Activated CD8-positive, alpha-beta memory T cell treated with anti-CD3 and anti-CD28 coated beads for 24 hours (primary cell): ENCODE results near the gene MRGPRD.

ENCODE experiments used
- DNase-seq: peaks from one replicate; pipeline ENCODE4 v3.0.0-alpha.2; 2020

The MRGPRD gene

DNA sequence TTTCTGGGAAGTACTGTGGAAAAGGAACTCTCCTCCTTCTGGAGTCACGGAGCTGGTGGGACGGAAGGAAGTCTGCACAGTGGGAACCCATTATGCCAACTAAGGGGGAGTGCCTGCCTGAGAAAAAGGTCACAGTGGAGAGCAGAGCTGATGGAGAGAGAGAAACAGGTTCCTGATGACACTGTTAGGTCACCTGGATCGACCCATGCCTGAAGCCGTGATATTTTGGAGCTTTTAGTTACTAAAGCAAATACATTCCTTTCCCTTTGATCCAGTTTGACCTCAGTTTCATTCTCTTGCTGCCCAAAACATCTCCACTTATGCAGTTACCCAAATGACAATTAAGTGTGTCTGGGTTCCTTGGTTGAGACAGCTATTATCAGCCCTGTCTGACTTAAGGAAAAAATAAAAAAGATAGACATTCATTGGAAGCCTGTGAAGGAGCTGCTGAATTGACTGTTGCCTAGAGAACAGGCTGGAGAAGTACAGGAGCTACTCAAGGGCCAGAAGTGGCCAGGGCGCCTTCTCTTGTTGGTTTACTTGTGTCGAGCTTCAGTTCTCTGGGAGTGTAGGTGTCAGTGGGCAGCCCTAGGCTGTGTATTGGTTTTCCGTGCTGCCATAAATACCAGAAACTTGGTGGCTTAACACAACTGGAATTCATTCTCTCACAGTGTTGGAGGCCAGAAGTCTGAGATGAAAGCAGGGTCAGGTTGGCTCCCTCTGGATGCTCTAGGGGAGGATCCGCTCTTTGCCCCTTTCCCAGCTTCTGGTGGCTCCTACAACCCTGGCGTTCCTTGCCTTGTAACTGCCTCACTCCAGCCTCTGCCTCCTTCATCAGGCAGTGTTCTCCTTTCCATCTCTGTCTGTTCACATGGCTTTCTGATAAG is 13.6 kb downstream of the MRGPRD start:
- DNase-seq = no peak

DNA sequence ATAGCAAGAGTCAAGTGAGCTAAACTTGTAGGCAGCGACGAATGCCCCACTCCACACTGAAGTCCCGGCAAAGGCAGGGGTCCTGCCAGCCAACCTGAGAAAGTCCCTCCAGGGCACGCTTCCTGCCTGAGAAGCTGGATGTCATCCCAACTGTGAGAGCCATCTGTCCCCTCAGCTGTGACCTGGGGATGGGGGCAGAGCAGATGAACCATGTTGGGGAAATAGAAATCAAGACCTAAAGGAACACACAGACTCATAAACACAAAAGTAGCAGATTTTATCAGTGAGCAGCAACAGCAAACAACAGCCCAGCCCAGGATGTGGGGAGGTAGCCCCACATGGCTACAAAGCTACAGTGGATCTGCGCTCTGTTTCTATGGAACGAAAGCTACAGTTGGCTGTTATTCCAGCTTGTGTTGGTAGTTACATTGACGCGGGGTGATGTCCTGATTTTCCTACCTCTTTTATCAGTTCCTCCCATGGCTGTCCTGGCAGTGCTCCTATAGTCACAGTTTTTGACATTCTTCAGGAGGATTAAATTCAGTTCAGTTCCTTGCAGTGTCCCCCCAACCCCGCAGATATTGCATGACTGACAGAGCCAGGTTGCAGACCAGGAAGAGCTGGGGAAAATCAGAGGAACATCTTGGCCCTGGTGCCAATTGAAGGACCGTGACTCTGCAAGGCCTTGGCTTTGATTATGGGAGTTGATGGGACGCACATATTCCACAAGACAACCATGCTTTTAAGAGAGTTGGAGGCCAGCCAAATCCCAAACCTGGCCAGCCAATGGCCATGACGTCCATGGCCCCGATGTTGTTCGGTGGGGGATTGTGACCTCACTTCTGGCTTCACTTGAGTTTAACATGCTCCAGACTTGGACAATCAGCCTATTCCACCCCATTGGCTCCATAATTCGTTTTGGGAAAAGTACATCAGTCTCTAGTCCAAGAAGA is 14.6 kb downstream of the MRGPRD start:
- DNase-seq = peak; percentile 30

DNA sequence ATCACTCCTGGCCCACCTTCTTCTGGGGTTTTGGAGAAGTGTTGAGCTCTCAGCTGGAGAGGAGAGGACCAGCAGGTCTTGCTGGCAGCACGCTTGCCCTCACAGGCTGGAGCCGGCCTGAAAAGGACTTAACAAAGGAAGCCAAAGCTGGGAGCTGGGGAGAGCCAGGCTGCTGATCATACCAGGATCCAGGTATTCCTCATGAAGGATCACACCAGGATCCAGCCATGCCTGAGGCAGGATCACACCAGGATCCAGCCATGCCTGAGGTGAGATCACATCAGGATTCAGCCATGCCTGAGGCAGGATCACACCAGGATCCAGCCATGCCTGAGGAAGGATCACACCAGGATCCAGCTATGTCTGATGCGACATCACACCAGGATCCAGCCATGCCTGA is 17.0 kb downstream of the MRGPRD start:
- DNase-seq = no peak

DNA sequence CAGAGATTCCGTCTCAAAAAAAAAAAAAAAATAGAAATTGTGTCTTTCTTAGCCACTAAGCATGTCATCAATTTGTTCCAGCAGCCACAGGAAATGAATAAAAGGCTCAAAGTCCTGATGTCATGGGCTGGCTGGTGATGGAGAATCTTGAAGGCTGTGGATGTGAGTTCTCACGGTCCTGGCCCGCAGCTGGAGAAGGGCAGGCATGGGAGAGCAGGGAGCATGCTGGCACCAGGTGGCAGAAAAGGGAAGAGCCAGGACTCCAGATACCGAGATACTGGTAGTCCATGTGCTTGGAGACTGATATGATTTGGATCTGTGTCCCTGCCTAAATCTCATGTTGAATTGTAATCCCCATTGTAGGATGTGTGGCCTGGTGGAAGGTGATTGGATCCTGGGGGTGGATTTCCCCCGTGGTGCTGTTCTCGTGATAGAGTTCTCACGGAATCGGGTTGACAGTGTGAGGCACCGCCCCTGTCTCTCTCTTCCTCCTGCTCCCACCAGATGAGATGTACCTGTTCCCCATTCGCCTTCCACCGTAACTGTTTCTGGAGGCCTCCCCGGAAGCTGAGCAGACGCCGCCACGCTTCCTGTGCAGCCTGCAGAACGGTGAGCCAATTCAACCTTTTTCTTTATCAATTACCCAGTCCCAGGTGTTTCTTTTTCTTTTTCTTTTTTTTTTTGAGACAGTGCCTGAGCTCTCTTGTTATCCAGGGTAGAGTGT is 18.1 kb downstream of the MRGPRD start:
- DNase-seq = no peak

DNA sequence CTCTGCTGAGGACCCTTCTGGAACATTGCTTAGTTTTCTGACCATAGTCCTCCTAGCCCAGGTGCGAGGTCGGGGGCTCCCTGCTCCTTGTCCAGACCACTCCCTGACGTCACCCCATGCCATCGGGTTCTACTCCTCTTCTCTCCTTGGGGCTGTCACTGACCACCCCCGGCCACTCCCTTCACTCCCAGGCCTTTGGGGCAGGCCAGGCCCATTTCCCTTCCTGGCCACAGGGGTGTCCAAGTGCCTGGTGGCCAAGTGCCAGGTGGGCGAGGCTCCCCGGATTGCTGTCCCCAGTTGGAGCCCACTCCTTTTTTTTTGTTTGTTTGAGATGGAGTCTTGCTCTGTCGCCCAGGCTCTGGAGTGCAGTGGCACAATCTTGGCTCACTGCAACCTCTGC is 19.5 kb downstream of the MRGPRD start:
- no peak for DNase-seq

DNA sequence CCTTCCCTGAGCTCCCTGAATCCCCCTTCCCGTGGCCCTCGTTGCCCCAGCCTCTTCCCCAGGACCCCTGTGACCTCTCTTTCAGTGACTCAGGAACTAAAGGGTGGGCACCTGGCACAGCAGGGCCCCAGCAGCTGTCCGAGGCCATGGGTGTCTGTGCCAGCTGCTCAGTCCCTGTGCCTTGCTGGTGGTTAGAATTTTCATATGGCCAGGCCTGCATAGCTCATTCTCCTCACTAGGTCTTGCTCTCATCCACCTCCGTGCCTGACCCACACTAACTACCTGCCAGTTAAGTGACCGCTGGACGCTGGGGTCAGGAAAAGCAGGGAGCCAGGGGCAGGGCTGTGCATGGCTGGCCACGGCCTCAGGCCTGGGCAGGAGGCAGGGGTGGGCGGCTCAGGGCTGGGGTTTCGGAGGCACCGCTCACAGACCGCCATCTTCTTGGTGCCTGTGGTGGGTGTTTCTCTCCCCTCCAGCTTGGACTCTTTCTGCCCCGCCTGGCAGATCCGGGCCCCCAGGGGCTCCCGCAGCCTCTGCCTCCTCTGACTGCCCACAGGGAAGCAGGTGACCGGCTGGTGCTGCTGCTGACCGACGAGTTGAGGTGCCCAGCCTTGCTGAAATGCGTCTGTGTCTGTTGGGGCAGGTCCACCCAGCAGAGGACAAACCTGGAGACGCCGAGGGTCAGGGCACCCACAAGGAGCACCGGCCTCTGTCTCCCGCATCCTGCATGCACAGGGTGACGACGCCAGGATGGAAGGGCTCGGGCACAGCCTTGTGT is 20.3 kb downstream of the MRGPRD start:
- no peak for DNase-seq

DNA sequence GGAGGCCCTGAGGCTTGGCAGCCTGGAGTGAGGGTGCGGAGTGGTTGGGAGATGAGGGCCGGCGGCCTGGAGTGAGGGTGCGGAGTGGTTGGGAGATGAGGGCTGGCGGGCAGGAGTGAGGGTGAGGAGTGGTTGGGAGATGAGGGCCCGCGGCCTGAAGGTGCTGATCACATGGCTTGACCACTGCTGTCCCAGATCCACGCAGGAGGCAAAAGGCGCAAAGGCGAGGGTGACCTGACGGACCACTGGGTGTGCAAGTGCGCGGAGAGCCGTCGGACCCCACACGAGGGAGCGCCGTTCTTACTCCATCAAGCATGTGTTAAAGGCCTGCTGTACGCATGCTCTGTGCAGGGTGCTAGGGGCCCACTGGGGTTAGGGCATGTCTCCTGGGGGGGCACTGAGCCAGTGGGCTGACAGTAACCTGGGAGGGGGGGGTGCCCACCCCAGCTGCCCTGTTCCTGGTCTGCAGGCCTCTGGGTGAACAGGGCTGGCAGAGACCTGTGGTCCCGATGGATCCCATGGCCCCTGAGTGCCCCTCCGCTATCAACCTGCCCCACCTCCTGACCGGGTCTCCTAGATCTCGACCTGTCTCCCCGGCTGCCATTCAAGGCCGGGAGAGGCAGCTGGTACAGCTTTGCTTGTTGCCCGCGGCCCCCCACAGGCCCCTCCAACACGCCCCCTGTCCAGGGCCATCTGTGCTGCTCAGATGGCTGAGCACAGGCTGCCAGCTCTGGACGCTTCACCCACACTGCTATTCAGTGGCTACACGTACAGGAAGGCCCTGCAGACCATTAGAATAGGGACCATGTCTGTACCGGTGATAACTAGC is 21.1 kb downstream of the MRGPRD start:
- DNase-seq = no peak

DNA sequence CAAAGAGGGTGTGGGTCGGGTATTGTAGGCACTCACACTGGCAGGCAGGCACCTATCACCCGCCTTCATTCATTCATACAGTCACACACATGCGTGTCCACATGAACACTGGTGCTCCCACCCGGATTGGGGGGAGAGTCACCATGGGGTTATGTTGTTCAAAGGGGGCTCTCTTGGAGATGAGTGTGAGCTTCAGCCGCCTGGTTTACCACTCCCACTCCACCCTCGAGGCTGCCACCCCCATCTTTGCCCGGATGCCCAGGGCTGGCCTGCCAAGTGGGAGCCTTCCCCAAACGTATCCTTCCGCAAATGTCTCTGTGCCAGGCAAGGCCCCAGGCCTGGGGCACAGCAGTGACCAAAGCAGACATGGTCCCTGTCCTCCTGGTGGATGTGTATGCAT is 22.6 kb downstream of the MRGPRD start:
- no peak for DNase-seq

DNA sequence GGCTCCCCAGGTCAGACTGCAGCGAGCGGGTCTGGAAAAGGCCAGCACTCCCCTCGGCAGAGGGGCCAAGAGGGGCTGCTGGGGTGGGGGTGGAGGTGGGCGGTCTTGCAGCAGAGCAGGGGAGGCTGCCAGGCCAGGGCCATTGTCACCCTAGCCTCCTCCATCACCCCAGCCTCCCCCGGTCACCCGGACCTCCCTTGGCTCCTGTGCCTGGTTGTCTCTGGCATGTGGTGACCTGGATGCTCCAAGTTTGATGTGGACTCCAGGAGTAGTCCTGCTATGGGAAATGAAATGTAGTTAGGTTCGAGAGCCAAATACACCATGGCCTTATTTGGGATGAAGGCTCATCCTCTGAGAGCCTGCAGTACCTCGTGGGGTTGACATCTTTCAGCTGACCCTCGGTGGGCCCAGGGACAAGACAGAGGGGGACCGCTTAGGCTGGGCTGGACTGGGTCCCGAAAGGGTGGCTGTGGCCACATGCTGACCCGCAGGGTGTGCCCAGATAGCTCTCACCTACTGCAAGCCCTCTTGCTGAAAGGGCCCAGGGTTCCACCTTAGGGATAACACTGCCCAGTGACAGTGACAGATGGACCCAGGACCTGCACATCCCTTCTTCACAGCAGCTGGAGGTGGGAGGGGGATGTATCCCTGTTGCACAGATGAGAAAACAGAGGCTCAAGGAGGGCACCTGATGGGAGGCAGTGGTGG is 24.1 kb downstream of the MRGPRD start:
- no peak for DNase-seq

DNA sequence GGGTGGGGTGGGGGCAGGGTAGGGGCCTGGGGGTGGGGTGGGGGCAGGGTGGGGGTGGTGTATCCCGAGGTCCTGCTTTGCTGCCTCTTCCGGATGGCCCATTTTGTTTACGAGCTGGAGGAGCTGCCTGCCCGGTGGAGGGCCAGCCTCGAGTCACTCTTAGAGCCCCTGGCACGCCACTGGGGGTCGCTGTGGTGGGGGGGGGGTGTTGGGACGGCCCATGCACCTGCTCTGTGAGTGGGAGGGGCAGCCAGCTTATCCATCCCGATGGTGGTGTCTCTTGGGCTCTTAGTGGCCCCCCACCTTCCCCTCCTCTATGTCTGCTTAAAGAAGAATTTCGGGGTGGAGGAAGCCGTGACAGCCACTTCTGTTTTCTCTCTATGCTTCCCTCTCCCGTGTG is 24.6 kb downstream of the MRGPRD start:
- no peak for DNase-seq

DNA sequence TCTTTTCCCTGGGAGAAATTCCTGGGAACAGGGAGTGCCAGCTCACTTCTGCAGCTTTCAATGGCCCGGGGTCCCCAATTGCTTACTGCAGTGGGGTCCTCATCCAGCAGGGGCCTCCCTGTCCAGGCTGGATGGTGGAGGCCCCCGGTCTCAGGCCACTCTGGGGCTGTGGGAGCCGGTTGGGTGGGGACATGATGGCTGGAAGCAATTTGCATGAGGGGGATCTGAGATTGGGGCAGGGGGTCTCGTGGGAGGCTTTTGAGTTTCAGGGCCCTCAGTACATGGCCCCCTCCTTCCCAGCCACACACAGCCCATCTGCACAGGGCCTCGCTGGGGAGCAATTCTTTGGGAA is 25.2 kb downstream of the MRGPRD start:
- DNase-seq = no peak

DNA sequence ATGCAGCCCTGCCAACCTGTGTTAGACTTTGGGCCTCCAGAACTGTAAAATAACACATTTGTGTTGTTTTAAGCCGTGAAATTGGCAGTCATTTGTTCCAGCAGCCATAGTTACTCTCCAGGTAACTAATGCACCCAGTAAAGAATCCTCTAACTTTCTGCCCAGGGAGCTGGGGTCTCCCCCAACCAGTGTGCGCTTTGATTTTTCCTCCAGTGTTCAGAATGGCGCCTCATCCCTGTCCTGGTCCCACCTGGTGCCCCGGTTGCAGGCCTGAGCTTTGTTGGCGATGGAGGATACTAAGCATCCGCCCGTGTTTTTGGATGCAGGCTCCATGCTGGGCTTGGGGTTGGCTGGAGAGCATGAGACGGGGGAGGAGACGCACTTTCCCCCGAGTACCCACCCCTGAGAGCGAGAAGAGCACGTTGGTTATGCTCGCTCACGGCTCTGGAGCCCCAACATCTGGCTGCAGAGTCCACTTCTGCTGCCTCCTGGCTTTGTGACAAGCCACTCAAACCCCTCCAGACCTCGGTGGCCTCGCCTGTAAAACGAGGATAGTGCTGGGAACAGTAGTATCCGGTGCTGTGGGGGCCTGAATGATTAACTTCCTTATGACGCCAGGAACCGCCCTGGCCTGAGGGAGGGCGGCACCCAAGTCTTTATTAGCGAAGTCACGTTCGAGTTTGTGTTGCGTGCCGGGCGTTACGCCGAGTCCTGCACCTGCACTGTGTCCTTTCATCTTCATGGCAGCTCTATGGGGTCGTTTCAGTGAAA is 25.8 kb downstream of the MRGPRD start:
- DNase-seq = no peak

DNA sequence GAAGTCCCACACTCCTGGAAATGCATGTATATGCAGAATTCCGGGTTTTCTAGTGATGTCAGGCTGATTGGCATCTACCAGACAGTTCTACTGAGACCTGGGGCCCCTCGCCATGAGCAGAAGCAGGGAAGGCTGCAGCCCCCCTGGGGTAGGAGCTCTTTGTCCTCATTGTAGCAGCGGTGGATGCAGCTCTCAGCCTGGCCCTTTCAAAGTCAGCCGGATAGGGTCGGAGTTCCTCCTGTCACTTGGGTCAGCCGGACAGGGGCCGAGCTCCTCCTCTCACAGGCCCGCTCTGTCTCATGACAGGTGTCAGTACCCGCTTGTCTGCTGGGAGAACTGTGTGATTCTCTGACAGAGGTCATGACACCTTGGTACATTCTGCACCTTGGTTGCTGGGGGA is 30.0 kb downstream of the MRGPRD start:
- no peak for DNase-seq

DNA sequence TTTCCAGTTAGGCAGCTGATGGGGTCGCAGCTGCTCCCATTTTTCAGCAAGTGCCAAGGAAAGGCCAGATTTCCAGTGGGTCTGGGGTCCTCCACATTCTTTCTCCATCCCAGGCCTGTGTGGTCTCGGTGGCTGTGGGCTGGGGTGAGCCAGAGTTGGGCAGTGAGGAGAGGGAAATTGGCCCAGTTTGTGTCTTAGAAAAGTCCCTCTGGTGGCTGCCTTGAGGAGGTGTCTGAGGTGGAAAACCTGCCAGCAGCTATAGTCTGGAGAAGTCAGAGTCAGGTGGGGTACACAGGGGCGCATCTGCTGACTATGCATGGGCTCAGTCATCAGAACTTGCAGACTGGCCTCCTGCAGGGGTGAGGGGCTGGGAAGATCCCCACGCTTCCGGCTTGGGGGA is 30.5 kb downstream of the MRGPRD start:
- no peak for DNase-seq

DNA sequence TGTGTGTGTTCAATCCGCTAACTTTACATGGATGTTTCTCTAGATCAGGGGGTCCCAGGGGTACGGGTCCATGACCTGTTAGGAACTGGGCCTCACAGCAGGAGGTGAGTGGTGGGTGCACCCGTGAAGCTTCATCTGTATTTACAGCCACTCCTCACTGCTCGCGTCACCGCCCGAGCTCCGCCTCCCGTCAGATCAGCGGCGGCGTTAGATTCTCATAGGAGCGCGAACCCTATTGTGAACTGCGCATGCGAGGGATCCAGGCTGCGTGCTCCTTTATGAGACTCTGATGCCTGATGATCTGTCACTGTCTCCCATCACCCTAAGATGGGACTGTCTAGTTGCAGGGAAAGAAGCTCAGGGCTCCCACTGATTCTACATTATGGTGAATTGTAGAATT is 31.9 kb downstream of the MRGPRD start:
- DNase-seq = no peak

DNA sequence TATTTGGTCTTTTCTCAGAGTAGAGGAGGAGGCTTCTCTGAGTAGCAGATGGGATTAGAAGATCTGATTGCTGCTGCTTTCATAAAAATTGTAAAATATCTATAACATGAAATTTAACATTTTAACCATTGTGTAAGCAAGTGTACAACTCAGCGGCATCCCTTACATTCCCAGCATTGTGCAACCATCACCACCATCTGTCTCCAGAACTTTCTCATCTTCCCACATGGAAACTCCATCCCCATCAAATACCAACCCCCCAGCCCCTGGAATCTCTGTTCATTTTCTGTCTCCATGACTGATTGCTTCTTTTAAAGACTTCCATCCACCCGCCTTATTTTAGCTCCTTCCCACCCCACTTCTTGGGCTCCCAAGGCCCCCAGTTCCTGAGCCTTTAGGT is 32.3 kb downstream of the MRGPRD start:
- DNase-seq = no peak

DNA sequence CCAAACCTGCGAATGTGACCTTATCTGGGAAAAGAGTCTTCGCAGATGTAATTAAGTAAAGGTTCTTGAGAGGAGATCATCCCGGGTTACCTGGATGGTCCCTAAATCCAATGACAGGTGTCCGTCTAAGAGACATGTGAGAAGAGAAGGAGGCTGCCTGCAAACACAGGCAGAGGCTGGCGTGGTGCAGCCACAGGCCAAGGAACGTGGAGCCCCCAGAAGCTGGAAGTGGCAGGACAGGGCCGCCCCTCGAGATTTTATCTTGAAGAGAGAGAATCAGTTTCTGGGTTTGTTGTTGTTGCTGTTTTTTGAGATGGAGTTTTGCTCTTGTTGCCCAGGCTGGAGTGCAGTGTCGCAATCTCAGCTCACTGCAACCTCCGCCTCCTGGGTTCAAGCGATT is 33.6 kb downstream of the MRGPRD start:
- DNase-seq = no peak

DNA sequence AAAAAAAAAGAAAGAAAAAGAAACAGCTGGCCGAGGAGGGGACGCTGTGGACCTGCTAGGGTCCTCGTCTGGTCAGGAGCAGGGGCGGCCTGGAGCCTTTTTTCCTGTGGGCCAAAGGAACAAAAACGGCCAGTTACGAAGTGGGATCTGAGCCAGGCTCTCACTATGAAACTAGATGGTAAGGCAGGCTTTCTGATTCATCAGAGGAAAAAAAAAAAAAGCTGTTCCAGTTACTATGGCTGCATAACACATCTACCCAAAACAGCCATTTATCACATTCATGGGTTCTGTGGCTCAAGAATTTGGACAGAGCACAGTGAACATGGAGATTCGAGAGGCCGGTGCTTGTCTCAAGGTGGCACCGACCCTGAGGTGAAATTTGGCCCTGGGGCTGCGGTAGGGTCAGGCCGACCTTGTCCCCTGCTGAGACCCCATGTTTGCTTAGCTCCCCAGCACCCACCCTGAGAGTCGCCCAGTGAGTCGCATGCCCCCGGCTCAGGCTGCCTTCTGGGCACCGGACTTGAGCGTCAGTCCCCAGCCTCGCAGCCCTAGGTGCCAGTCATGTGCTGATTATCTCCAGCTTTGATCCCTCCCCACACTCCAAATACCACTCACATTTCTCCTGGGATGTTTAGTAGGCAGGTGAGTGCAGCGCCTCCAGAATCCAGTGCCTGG is 34.2 kb downstream of the MRGPRD start:
- DNase-seq = no peak

DNA sequence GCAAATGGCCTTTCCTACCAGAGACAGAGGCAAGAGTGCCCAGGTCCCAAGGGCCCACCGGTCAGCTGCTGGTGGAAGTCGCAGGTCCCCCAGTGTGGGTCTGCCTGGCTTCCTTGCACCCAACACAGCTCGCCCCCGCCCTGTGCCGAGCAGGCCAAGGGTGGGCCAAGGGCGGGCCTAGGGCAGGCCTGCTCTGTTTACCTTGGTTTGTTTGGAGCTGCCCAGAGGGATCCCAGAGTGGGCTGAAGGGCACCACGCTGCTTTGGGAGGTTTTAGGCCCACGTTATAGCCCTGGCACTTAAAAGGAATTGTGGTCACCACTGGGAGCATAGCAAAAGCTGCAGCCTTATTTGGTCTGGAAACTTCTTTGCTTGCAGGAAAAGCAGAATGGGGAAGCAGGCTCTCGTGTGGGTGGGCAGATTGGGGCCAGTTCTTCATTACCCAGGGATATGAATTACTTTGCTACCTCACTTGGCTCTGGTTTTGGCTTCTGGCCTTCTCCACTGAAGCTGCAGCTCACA is 38.0 kb downstream of the MRGPRD start:
- no peak for DNase-seq
